HepG2 (cell line): ENCODE results near the gene DBNDD1. TPM values are rescaled to one million over a fixed set of nuclear protein-coding genes. Genes with fewer than 3 reads are reported as not detected.

Experiments
- DMTF1 ChIP-seq: sonication (generic); formaldehyde crosslinking; IDR thresholded peaks from 2 replicates; pipeline ENCODE4 v1.4.0; 2020; ENCODE audit warnings: mild to moderate bottlenecking, missing genetic modification reagents
- HNRNPK ChIP-seq: fragments of 200-400 bp; formaldehyde crosslinking; IDR thresholded peaks from 2 replicates; pipeline ENCODE4 v1.6.1; 2018; ENCODE audit warnings: low read length, low read depth, moderate library complexity, mild to moderate bottlenecking; ENCODE audit not compliant: poor library complexity, severe bottlenecking
- HOXA3 ChIP-seq: sonication (generic); formaldehyde crosslinking; IDR thresholded peaks from 2 replicates; pipeline ENCODE4 v1.5.0; 2020; ENCODE audit warnings: missing genetic modification reagents
- IRX3 ChIP-seq: sonication (generic); formaldehyde crosslinking; IDR thresholded peaks from 2 replicates; pipeline ENCODE4 v1.8.1; 2023; ENCODE audit warnings: mild to moderate bottlenecking, low read depth, missing genetic modification reagents, borderline replicate concordance
- KDM1A ChIP-seq: IDR thresholded peaks from 2 replicates; pipeline ENCODE4 v1.6.1; 2016; ENCODE audit warnings: missing compliant biosample characterization
- MED13 ChIP-seq: sonication (generic); formaldehyde crosslinking; IDR thresholded peaks from 2 replicates; pipeline ENCODE4 v1.5.0; 2020; ENCODE audit warnings: missing genetic modification reagents
- PCBP2 ChIP-seq: fragments of 200-400 bp; formaldehyde crosslinking; optimal IDR thresholded peaks from 2 replicates; pipeline ENCODE3; 2018; ENCODE audit warnings: low read length, low read depth; ENCODE audit not compliant: poor library complexity, severe bottlenecking
- TBX3 ChIP-seq: fragments of 450-650 bp; IDR thresholded peaks from 2 replicates; pipeline ENCODE4 v1.6.1; 2017; ENCODE audit warnings: antibody characterized with exemption, mild to moderate bottlenecking, inconsistent platforms, borderline replicate concordance
- TP53 ChIP-seq: sonication (generic); formaldehyde crosslinking; conservative IDR thresholded peaks from 2 replicates; pipeline ENCODE4 v1.4.0; 2020; ENCODE audit warnings: missing genetic modification reagents
- TSC22D2 ChIP-seq: sonication (generic); formaldehyde crosslinking; IDR thresholded peaks from 2 replicates; pipeline ENCODE4 v1.5.1; 2020; ENCODE audit warnings: missing genetic modification reagents, mild to moderate bottlenecking, borderline replicate concordance
- ZBTB42 ChIP-seq: sonication (generic); formaldehyde crosslinking; IDR thresholded peaks from 2 replicates; pipeline ENCODE4 v1.5.0; 2020; ENCODE audit warnings: mild to moderate bottlenecking, missing genetic modification reagents
- ZFP37 ChIP-seq: sonication (generic); formaldehyde crosslinking; IDR thresholded peaks from 2 replicates; pipeline ENCODE4 v1.4.0; 2020; ENCODE audit warnings: missing genetic modification reagents, borderline replicate concordance
- ZNF430 ChIP-seq: sonication (generic); formaldehyde crosslinking; IDR thresholded peaks from 2 replicates; pipeline ENCODE4 v1.9.0; 2021; ENCODE audit warnings: mild to moderate bottlenecking, missing genetic modification reagents
- ZNF580 ChIP-seq: IDR thresholded peaks from 2 replicates; pipeline ENCODE4 v1.6.1; 2016; ENCODE audit warnings: low read depth, borderline replicate concordance
- ZNF615 ChIP-seq: sonication (generic); formaldehyde crosslinking; IDR thresholded peaks from 2 replicates; pipeline ENCODE4 v1.5.0; 2020; ENCODE audit warnings: mild to moderate bottlenecking, missing genetic modification reagents, borderline replicate concordance
- ZNF629 ChIP-seq: sonication (generic); formaldehyde crosslinking; conservative IDR thresholded peaks from 2 replicates; pipeline ENCODE4 v1.5.0; 2020; ENCODE audit warnings: missing genetic modification reagents
- ZNF644 ChIP-seq: IDR thresholded peaks from 2 replicates; pipeline ENCODE4 v1.6.1; 2016; ENCODE audit warnings: low read depth
- ZNF749 ChIP-seq: sonication (generic); formaldehyde crosslinking; IDR thresholded peaks from 2 replicates; pipeline ENCODE4 v1.8.0; 2022; ENCODE audit warnings: mild to moderate bottlenecking, missing genetic modification reagents, moderate library complexity, borderline replicate concordance
- ZNF780A ChIP-seq: sonication (generic); formaldehyde crosslinking; IDR thresholded peaks from 2 replicates; pipeline ENCODE4 v1.8.0; 2022; ENCODE audit warnings: mild to moderate bottlenecking, missing genetic modification reagents, moderate library complexity
- ZSCAN25 ChIP-seq: sonication (generic); formaldehyde crosslinking; IDR thresholded peaks from 2 replicates; pipeline ENCODE4 v1.8.0; 2022; ENCODE audit warnings: mild to moderate bottlenecking, missing genetic modification reagents
- polyA plus RNA-seq, 8 experiments: library from polyadenylated mRNA; depleted of rRNA in 3 of 8; stranded (reverse) in 7 of 8; unstranded in 1 of 8; fragments of >200 nt; fragmentation: Illumina TruSeq in 4 of 8; extraction: Trizol in 4 of 8; gene quantifications; 2 replicates each; pipeline versions ENCODE4 v1.2.1 to v1.2.3, GENCODE V29; 2011 to 2016; ENCODE audit warnings: low read depth in 4 of 8, missing spikeins in 1 of 8, mixed read lengths in 1 of 8; ENCODE audit not compliant: insufficient read depth in 1 of 8
- total RNA-seq, 5 experiments: library from RNA; depleted of rRNA; stranded (reverse); fragments of >200 nt; fragmentation: Illumina TruSeq; extraction: Trizol; gene quantifications; 2 replicates each; pipeline ENCODE4 v1.2.3, GENCODE V29; 2016; ENCODE audit warnings: low read depth in 1 of 5
- TF ChIP-seq, protein P1 (sequence below): sonication (generic); formaldehyde crosslinking; IDR thresholded peaks from 2 replicates; pipeline ENCODE4 v1.4.0; 2020; ENCODE audit warnings: mild to moderate bottlenecking, low read depth, missing genetic modification reagents
- TF ChIP-seq, protein P2 (sequence below): sonication (generic); formaldehyde crosslinking; IDR thresholded peaks from 2 replicates; pipeline ENCODE4 v1.4.0; 2020; ENCODE audit warnings: mild to moderate bottlenecking, missing genetic modification reagents

The DBNDD1 gene
- total and polyA plus RNA-seq, 2 of the 13 experiments (the other 11 are each of a cell fraction or from before 2014, with no cell fraction given) = 17.0 to 40.4 TPM

DNA sequence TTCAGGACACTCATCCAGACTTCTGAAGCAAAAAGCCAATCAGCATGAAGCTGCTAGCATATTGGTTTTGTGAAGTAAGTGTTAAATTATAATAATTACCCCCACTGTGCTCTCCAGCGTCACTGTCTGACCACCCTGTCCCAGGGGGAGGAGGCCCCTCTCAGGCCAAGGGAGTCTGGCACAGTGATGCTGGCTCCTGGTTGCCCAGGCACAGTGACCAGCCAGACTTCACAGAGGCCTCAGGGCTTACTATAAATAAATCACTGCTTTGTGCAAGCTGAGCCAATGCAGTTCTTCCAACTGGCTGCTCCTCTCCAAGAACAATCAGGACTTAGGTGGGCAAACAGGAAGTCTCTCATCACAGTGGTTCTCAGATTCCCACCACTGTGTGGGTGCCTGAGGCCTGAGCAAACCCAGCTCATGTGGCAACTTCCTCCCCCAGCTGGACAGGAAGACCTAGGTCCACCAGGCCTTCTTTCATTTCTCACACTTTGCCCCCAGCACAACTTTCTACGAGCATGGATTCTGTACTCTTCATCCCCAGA lies 1.7 kb upstream of the DBNDD1 start (continued):
- TF ChIP-seq DMTF1 (CRISPR knock-in tag) = no peak
- no peak for TF ChIP-seq TP53 (CRISPR knock-in tag)
- TF ChIP-seq ZNF430 (CRISPR knock-in tag) = no peak
- TF ChIP-seq ZSCAN25 (CRISPR knock-in tag) = no peak
- TF ChIP-seq ZFP37 = 0 out of 2 replicates have a peak, but pooled peaks have one; percentile 54
- TF ChIP-seq, protein P1, sequence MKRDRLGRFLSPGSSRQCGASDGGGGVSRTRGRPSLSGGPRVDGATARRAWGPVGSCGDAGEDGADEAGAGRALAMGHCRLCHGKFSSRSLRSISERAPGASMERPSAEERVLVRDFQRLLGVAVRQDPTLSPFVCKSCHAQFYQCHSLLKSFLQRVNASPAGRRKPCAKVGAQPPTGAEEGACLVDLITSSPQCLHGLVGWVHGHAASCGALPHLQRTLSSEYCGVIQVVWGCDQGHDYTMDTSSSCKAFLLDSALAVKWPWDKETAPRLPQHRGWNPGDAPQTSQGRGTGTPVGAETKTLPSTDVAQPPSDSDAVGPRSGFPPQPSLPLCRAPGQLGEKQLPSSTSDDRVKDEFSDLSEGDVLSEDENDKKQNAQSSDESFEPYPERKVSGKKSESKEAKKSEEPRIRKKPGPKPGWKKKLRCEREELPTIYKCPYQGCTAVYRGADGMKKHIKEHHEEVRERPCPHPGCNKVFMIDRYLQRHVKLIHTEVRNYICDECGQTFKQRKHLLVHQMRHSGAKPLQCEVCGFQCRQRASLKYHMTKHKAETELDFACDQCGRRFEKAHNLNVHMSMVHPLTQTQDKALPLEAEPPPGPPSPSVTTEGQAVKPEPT (CRISPR knock-in tag) = no peak
- TF ChIP-seq ZNF580 (CRISPR knock-in tag) = 0 out of 2 replicates have a peak, but pooled peaks have one; percentile 56
- no peak for TF ChIP-seq PCBP2
- TF ChIP-seq, protein P2, sequence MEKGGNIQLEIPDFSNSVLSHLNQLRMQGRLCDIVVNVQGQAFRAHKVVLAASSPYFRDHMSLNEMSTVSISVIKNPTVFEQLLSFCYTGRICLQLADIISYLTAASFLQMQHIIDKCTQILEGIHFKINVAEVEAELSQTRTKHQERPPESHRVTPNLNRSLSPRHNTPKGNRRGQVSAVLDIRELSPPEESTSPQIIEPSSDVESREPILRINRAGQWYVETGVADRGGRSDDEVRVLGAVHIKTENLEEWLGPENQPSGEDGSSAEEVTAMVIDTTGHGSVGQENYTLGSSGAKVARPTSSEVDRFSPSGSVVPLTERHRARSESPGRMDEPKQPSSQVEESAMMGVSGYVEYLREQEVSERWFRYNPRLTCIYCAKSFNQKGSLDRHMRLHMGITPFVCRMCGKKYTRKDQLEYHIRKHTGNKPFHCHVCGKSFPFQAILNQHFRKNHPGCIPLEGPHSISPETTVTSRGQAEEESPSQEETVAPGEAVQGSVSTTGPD (CRISPR knock-in tag) = no peak
- no peak for TF ChIP-seq ZNF749 (CRISPR knock-in tag)
- TF ChIP-seq IRX3 (CRISPR knock-in tag) = no peak
- no peak for TF ChIP-seq TSC22D2
- no peak for TF ChIP-seq HNRNPK
- no peak for TF ChIP-seq ZNF615 (CRISPR knock-in tag)
- no peak for TF ChIP-seq MED13 (CRISPR knock-in tag)
- TF ChIP-seq TBX3 = no peak
- 0 out of 2 replicates have a peak, but pooled peaks have one; percentile 56 for TF ChIP-seq HOXA3 (CRISPR knock-in tag)
- TF ChIP-seq ZBTB42 = 0 out of 2 replicates have a peak, but pooled peaks have one; percentile 23
- TF ChIP-seq ZNF629 = no peak
- no peak for TF ChIP-seq ZNF780A (CRISPR knock-in tag)
- no peak for TF ChIP-seq ZNF644
- no peak for TF ChIP-seq KDM1A
